GM21529 (cell line): ENCODE measurements around the gene ANXA3.

Source experiments
- ATAC-seq: cut with Tn5 transposase; IDR thresholded peaks from one replicate; pipeline ENCODE4 v1.9.1; 2021; ENCODE audit not compliant: unreplicated experiment

Gene ANXA3

DNA sequence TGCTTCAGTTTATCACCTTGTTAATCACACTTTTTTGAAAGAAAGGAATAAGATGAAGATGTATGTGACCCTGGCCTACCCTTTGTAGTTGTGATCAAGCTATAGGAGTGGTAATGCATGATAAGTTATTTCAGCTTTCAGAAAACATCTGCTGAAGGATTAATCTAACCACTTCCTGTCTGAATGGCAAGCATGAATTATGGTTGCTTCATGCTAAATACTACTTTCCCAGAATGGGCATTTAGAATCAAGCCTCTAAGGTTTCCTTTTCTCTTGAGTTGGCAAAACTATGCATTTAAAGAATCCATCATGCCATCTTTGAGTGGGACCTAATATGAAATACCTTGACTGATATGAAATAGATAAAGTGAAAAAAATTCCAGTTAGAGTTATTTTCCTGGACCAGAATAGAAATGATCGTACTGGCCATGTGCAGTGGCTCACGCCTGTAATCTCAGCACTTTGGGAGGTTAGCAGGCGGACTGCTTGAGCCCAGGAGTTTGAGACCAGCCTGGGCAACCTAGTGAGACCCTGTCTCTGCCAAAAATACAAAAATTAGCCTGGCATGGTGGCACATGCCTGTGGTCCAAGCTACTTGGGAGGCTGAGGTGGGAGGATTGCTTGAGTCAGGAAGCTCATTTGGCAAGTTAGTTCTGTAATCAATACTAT lies 59.1 kb downstream of the ANXA3 start:
- no peak for ATAC-seq

DNA sequence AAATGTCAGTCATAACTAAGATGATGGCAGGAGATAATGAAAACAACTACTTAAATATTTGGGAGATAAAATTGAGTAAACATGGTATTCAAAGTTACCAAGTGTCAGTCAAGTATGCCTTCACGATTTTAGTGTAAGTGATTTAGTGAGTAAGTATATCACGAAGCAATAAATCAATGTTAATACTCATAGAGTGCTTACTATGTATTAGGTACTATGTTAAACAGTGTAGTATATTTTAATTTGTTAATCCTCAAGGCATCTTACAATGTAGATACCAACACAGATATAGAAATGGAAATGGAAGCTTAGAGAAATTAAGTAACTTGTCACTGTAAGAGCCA lies 59.6 kb downstream of the ANXA3 start:
- ATAC-seq = no peak

DNA sequence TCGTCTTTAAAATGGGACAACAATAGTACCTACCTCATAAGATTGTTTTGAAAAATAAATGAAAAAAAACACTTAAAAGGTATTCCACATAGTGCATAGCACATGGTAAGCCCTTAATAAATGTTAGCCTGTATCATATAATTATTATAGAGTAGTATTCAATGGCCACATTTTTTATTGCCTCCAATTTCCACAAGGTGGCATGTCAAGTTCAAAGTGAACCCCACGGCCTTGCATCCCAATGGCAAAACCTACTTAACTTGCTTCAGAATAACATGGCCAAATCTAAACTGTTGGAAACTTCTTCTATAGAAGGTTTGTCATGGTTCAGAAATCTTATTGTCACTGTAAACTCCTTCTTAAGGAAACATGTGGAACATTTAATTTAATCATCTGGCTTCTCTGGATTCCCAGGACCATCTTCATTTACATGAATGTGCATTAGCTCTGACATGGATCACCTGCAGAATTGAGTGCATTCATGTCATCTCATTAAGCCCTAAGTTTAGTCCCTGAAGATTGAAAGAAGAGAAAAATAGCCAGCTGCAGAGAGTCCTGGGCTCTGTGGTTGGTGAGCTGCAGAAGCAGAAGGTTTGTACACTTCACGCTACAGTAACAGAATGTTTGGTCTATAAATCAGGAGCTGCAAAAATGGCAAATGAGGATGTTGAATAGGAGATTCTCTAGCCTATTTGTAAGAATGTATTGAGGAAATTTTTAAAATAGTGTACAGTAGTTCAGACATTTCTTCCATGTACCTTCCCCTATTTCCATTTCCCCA lies 61.0 kb downstream of the ANXA3 start:
- ATAC-seq = peak; percentile 37

DNA sequence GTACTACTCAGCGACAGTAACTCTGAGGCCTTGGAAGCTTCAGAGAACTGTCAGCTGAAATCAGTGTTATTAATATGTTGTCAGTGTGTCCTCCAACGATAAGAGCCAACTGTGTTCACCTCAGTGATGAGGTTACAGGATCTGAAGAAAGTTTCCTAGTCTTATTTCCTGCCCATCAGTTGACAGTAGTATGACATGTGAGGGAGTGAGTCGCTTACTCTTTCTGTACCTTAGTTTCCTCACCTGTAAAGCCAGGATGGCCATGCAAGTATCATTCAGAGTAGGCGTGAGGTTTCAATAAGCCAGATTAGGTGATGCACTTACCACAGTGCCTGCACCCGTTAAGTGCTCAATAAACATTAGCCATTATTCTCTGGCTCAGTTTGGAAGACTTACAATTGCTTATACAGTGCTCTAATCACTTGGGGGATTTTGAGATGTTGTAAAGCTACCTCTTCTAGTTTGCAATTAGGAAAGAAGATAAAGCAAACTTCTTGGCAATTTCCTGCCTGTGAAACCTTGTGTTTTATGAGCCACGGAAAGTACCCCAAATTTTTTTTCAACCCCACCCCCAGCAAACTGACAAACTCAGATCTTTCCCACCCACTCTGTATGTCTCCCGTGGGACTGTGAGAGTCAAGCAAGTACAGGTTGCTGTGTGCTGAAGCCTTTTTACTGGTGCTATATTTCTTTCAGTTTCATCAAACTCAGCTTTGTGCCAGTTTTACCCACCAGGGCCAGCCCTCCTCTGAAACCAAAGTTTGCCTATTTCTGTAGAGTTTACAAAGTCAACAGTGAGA lies 62.2 kb downstream of the ANXA3 start:
- ATAC-seq = peak; percentile 78

DNA sequence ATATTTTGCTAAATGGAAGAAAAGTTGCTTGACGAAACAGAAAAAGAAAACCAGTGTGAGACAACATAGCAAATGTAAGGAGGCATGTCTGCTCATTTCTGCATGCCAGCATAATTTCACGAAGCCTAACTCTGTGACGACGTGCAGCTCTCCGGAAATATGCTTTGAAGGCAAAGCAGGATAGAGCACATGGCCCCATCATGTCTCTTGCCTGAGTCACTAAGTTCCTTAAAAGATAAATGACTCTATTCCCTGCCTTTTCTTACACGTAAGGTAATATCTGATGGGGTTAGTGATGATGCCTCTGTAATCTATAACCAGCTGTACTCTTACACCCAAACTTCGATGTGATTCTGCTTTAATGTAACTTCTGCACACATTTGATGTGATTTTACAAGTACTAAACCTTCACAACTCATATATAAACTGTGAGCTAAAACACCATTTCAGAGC lies 64.5 kb downstream of the ANXA3 start:
- ATAC-seq = no peak

DNA sequence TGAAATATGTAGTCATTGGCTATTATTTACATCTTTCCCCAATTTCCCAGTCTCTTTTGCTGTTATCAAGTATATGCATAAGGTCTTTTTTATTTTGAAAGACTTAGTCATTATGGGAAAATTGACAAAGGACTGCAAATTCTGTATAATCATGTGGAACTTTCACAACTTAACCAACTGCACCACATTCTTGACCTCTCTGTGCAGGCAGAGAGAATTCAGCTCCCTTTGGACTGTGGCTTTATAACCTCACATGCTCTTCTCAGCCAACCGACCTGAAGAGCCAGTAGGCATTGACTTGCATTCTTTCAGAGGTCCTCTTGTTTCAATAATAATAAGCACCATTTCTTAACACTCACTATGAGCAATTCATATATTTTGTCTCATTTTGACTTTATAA lies 66.9 kb downstream of the ANXA3 start:
- ATAC-seq = no peak

DNA sequence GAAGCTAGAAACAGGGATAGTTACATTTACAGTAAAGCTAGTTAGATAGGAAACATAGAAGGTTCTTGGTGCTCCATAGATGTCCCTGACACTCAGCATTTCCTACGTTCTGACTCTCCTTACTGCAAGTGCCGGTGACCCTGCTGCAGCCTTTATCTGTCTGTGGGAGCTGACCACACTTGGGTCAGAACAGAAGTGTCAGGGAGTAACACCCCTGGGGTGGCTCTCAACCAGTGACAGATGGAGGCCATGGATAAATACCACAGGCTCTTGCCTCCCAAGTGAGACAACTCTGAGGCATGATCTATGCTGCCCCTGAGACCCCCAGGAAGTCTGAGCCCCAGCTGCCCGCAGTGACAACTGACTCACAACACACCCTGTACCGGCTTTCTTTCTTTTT lies 69.8 kb downstream of the ANXA3 start:
- ATAC-seq = no peak

DNA sequence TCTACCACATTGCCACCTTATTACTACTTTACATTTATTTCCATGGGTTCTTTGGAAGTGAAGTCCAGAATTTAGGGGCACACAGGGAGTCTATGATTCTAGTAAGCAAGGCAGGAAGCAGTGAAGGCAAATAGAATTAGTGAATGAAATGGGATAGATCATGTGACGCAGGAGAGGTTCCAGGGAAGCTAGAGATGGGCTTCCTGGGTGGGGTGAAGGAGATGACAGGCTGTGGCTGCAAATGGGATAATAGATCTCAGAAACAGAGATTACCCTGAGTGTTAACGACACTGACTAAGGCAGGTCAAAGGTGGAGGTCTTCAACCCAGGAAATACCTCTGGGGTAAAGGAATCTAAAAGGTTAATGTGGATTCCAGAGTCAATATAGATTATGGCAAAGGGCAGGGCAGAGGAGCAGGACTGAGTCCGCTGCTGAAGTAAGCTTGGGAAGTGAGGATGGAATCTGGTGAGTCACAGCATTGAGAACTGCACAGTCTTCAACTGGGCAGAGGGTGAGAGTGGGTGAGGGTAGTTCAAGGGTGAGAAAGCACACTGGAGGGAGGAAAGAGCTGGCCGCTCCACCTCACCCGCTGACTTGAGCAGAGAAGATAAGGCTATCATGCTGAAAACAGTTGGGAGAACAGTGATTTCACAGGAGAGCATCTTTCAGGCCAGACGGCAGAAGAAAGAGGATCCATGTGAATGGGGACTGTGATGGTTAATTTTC lies 70.8 kb downstream of the ANXA3 start:
- ATAC-seq = no peak

DNA sequence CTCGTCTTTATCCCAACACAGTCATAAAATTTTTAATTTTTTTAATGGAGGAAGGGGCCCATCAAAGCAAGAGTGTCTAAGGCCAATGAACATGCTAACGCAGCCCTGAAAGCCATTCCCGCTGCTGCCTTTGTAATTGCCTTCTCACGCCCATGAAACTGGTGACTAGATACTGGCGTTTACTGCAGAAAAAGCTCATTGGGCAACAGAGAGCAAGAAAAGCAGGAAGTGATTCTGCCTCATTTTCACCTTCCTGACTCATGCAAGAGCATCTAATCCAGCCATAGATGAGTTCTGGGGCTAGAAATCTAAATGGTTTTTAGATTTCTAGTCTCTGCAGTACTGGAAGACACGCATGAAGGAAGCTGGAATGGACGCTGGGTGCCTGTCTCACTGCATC lies 72.5 kb downstream of the ANXA3 start:
- no peak for ATAC-seq

DNA sequence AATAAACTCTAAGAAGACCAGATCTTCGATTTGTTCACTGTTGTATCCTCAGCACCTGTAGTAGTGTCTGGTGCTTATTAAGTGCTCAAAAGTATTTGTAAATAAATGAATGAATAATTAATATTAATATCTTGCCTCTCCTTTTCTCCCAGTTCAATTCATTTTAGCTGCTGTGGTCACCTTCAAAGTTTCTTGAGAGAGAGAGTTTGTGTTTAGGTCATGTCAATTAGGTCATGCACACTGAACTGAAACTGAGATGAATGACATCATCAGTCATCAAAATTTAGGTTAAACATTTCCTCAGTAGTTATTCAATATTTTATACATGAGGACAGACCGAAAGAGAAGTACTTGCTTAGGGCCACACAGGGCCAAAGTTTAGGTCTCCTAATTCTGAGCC lies 73.5 kb downstream of the ANXA3 start:
- ATAC-seq = no peak

DNA sequence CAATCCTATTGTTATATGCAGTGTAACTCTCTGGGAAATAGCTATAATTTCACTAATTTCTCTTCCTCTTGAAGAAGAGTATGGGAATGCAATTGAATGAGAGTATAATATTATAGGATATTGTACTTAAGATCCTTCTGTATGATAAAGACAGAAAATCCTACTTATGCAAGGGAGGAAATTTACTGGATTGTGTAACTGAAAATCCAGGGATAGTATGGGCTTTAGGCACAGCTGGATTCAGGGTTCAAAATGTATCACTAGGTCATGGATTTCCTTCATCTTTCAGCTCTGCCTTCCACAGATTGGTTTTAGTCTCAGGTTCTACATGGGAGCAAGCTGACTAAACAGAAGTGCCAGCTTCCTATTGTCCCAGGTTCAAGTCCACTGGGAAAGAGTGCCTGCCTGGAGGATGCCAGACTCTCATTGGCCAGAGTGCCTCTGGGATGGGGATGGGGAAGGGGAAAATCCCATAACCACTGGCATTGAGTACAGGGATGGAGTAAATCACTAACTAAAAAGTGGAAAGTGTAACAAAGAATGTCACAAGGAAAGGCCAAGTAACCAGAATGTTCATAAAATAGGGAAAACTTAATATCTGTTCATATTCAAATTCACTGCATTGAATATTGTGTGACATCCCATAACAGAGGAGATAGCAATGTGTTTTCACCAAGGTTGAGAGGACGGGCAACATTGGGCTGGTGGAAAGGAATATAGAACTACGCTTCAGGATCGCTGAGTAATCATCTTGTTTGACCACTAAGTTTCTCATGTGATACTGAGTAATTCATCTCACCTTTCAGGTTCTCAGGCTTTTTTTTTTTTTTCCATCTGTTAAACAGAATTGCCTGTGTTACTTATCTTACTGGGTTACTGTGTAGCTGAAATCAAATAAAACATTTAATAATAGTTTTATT lies 75.7 kb downstream of the ANXA3 start:
- no peak for ATAC-seq

DNA sequence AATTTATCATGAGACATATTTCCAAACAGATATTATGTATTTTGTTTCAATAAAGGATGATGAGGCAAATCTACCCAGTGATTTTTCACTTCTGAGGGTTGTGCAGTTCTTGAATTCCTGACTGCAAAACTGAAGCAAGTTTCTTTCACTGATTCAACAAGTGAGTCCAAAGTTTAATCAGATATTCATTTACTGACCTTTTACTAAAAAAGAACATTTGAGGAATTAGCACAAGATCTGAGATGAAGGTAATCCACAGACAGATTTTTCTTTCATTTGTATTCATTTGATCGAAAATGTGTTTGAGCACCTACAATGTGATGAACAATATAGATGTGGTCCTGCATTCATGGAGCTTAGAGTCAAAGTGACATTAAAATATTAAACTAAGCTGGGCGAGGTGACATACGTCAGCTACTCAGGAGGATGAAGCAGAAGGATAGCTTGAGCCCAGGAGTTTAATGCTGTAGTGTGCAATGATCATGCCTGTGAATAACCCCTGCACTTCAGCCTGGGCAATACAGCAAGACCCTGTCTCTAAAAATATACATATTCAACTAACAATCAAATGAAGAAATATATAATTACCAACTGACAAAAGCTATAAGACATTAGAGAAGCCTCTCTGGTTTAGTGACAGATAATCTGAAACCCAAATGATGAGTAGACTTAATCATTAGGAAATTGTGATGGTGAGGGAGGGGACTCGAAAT lies 76.6 kb downstream of the ANXA3 start:
- no peak for ATAC-seq

DNA sequence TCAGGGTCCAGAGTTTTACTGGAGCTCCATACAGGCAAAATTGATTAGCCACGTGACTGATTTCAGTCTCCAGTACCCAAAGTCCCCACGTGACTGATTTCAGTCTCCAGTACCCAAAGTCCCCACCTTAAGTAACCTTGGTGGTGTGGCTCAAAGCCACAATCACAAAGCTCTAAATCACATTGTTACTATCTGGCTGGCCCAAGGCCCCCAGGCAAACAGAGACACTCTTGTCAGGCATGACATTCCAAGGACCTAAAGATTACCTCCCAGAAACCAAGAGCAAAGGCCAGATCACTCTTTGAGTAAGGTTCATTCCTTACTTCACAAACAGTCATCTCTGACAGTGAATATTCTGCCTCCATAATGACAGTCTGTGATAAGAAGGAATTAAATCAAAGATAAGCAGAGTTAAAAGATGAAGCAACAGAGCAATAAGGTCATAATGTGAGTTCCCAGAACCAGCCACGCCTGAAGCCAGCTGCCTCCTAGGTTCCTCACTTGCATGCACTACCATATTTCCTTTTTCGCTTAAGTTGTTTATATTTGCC lies 78.5 kb downstream of the ANXA3 start:
- ATAC-seq = no peak

DNA sequence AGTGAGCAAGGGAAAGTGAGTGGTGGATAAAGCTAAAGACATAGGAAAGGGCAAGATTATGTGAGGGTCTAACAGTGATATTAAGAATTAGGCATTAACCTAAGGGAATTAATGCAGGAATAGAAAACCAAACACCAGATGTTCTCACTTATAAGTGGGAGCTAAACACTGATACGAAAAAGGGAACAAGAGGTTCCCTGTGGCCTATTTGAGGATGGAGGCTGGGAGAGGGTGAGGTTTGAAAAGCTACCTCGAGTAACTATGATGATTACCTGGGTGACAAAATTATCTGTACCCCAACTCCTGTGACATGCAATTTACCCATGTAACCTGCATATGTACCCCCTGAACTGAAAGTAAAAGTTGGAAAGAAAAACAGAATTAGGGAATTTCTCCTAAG lies 79.0 kb downstream of the ANXA3 start:
- ATAC-seq = no peak

DNA sequence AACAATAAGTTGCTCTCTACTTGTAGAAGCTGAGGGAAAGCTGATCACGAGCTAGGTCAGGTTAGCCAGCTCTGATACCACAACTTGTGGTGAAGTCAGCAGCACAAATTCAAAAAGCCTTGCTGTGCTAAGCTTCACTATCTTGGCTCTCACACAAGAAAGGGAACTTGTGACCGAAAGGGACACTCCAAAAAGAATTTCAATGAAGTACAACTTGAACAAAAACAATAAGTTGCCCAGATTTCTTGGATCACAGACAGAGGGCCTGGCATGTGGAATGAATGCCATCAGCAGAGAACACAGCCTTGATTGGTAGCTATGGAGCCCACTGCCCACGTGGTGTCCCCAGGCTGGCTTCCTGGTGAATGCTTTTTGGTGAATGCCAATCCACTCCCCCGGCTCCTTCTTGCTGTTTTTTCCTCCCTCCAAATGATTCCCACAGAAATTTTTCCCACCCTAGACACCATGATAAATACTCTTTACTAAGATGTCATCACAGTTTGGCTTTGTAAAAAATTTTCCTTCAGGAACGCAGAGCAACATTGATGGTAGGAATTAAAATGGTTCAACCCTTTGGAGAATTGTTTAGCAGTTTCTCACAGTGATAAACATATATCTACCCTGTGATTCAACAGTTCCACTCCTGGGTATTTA lies 82.6 kb downstream of the ANXA3 start:
- no peak for ATAC-seq

DNA sequence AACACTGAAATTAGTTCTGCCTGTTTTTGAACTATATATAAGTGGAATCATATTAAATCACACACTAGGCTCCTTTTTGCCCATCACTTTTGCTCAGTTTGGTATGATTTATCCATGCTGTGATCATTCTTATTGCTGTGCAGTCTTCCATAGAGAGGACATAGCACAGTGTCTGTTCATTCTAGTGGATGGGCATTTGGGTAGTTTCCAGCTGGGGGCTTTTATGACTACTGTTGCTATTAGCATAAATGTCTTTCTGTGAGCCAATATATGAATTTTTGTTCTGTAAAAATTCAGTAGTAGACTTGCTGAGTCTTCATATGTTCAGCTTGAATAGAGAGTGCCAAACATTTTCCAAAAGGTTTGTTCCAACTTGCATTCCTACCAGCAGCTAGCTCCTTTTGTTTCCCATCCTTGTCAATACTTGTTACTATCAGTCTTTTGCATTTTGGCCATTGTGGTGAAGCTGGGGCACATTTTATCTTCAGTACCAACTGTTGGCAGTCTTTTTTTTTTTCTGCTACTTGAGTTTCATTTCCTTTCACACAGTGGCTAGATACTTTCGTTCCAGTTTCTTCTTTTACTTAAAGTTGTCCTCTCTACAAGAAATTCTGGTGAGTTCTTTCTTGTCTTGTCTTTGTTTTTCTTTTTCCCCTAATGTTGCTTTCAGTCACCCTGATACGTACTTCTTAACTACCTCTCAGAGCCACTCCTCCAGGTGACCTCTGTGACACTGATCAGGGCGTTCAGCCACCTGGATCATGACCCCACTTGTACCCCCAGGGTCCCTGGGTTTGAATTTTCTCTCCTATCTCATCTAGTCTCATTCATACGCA lies 87.0 kb downstream of the ANXA3 start:
- ATAC-seq = peak; percentile 76

DNA sequence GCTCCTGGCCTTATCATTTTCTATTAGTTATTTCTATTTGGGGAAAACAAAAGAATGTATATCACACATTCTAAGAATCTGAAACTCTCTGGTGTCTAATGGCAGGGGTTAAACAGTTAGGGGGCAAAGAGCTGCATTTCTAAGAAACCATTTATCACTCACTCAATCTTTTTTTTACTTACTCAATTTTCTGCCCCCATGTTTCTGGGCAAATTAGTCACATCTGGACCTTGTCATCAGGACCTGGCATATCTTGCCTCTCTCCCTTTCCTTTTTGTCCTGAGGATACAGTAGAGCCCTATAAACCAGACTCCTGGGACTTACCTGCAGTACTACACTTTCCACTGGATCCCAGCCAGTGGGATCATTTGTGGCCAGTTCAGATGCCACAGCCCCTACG lies 89.1 kb downstream of the ANXA3 start:
- ATAC-seq = no peak

DNA sequence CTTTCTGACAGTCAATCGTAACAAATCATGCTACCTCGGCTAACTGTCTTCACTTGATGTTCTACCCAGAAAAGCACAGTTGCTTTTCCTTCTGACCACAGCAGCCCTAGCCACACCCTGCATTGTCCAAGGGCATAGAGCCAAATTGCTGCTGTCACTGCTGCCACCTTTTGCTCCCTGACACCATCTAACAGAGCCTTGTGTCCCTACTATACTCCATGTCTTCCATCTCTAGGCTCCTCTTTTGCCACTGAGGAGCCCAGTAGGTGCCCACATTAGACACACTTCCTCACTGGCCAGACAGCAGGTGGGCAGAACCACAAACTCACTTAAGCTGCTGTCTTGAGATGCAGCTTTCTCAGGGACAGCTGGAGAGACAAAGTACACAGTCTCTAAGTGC lies 91.4 kb downstream of the ANXA3 start:
- ATAC-seq = no peak
